Measurements from ENCODE around the gene ABCG1. TPM values are rescaled to one million over a fixed set of nuclear protein-coding genes. Genes with fewer than 3 reads are reported as not detected.

Gene ABCG1
- total RNA-seq, 2 experiments from 2014 or later: 9.8 to 11.1 TPM

DNA sequence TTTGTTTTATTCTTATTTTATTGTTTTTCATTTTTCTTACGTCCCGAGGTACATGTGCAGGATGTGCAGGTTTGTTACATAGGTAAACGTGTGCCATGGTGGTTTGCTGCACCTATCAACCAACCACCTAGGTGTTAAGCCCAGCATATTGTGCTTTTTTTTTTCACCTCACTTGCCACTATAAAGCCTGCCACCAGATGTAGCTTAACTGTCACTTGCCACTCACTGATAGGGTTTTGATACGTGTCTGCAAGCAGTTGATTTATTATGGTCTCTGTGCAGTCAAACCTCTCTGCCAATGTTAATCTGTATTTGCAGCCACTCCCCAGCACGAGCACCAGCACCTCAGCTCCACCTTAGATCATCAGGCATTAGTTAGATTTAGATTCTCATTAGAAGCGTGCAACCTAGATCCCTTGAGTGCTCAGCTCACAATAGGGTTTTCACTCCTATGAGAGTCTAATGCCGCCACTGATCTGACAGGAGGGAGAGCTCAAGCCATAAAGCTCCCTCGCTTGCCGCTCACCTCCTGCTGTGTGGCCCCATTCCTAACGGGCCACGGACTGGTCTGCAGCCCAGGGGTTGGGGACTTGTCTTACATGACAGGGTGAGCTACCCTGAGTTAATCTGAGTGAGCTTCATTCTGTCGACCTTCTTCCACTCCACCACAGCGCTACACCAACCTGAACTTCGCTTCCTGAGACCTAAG, 17.9 kb upstream of the ABCG1 start:
- H3K9me3 Mint-ChIP-seq: no peaks in the 10 kb centered on the region
- peak overlapping the region; percentile 14 for H3K4me3 Mint-ChIP-seq
- H3K36me3 Mint-ChIP-seq: no peaks in the 10 kb centered on the region
- H3K4me1 Mint-ChIP-seq: peaks cover 52% of the 10 kb centered on the region
- no peak for DNase-seq
- no peaks in the 10 kb centered on the region for H3K27me3 Mint-ChIP-seq
- peak overlapping the region; percentile 82 for H3K27ac Mint-ChIP-seq

DNA sequence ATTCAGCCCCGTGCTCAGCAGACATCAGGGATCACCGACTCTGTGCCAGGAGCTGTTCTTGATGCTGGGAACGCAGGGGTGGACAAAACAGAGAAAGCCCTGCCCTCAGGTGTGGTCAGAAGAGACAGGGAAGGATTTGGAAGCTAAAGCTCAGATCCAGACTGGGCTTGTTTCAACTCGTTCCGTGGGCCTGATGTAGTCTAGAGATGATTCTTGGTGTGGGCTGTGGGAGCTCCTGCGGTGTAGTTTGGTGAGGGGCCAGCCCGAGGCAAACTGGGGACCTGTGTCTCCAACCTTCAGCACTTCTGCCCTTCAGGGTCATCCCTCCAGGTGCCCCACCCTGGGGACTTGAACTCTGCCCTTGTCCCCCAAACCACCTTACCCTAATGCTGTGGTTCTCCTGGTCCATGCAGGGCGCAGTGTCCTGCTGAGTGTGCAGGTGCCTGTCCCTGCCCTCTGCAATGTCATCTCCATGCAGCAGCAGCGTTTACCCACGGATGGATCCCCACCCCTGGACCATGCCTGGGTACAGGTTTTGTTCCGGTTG, 17.3 kb upstream of the ABCG1 start:
- no peaks in the 10 kb centered on the region for H3K27me3 Mint-ChIP-seq
- DNase-seq: no peak
- no peaks in the 10 kb centered on the region for H3K36me3 Mint-ChIP-seq

DNA sequence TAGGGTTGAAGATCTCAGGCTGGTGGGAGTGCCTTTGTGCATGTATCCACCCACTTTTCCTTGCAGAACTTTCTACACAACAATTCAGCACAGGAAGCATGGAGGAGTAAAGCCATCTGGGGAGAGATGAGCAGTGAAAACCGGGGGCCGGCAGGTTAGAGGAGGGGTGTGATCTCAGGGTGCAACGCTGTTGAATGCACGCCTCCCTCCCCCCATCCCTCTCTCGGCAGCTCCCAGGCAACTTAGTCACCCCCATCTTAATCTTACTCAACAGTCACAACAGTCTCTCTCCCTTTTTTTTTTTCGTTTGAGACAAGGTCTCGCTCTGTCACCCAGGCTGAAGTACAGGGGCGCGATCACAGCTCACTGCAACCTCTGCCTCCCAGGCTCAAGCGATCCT, 16.6 kb upstream of the ABCG1 start:
- Mint-ChIP-seq H3K4me1 (peaks cover 47% of the 10 kb centered on the region), H3K27me3 (no peaks in the 10 kb centered on the region), H3K27ac (no peak overlapping the region), H3K4me3 (no peak overlapping the region), H3K36me3 (no peaks in the 10 kb centered on the region), H3K9me3 (no peaks in the 10 kb centered on the region)
- no peak for DNase-seq

More for the DNA sequence above, 17.3 kb upstream of the ABCG1 start:
- Mint-ChIP-seq H3K27ac (peak overlapping the region; percentile 82), H3K9me3 (no peaks in the 10 kb centered on the region), H3K4me1 (peaks cover 52% of the 10 kb centered on the region), H3K4me3 (no peak overlapping the region)

DNA sequence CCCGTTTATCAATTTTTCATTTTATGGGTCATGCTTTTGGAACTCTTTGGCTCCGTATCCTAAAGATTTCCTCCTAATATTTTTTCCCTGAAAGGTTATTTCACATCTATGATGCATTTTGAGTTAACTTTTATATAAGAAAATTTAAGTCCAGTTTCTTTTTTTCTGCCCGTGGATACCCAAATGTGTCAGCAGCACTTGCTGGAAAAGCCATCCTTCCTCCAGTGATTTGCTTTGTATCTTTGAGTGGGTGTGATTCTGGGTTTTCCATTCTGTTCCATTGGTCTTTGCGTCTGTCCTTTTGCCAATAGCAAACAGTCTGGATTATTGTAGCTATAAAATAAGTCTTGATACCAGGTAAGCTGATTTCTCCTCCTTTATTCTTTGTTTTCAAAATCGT, 15.6 kb upstream of the ABCG1 start:
- DNase-seq: no peak
- Mint-ChIP-seq H3K4me3 (no peak overlapping the region), H3K27me3 (no peaks in the 10 kb centered on the region), H3K4me1 (peaks cover 44% of the 10 kb centered on the region), H3K36me3 (no peaks in the 10 kb centered on the region), H3K27ac (no peak overlapping the region), H3K9me3 (no peaks in the 10 kb centered on the region)

DNA sequence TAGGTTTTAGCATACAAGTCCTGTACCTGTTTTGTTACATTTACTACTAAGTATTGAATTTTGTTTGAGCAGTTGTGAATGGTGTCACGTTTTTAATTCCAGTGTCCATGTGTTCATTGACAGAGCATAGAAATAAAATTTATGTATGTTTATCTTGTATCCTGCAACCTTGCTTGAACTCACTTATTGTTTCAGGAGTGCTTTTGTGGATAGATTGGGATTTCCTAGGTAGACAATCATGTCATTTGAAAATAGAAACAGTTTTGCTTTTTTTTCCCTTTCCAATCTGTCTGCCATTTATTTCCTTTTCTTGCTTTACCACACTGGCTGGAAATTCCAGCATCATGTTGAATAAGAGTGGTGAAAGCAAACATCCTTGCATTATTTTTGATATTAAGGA, 15.0 kb upstream of the ABCG1 start:
- H3K27me3 Mint-ChIP-seq: no peaks in the 10 kb centered on the region
- H3K27ac Mint-ChIP-seq: no peak overlapping the region
- no peaks in the 10 kb centered on the region for H3K36me3 Mint-ChIP-seq
- no peak overlapping the region for H3K4me3 Mint-ChIP-seq
- no peaks in the 10 kb centered on the region for H3K9me3 Mint-ChIP-seq
- DNase-seq: no peak
- H3K4me1 Mint-ChIP-seq: peaks cover 38% of the 10 kb centered on the region

DNA sequence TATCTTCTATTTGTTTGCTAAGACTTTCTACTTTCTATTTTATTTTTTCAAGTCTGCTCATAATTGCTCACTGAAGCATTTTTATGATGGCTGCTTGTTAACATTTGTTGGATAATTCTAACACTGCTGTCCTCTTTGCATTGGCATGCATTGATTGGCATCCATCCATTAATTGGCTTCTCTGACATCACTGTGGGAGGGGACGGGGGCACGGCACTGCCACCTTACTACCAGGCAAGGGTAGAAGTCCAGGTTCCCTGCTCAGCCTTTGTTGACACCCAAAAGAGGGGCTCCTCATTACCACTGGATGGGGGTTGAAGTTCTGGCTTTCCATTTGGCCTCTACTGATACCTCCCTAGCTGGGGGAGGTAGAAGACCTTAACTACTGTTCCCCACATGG, 11.5 kb upstream of the ABCG1 start:
- no peak for DNase-seq
- Mint-ChIP-seq H3K36me3 (no peaks in the 10 kb centered on the region), H3K9me3 (no peaks in the 10 kb centered on the region), H3K27me3 (no peaks in the 10 kb centered on the region), H3K4me3 (no peak overlapping the region), H3K27ac (no peak overlapping the region), H3K4me1 (peaks cover 6% of the 10 kb centered on the region)

DNA sequence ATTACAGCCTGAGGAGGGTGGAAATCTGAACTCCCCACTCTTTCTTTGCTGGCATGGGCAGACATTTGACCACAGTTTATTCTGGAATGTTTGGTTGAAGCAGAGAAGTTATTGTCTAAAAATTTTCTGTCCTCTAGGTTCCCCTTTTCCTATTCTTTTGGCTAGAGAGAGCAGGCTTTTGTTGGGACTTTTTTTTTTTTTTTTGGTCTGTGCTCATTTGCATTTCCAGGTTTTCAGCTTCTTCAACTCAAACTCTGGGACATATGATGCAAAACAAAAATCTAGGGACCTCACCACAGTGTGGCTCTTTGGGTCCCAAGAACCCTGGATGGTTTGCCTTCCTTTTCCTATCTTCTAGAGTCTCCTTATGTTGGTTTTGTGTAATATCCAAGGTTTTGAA, 10.9 kb upstream of the ABCG1 start:
- DNase-seq: no peak
- Mint-ChIP-seq H3K9me3 (no peaks in the 10 kb centered on the region), H3K4me3 (no peak overlapping the region), H3K4me1 (peaks cover 2% of the 10 kb centered on the region), H3K27me3 (no peaks in the 10 kb centered on the region), H3K36me3 (no peaks in the 10 kb centered on the region), H3K27ac (no peak overlapping the region)

DNA sequence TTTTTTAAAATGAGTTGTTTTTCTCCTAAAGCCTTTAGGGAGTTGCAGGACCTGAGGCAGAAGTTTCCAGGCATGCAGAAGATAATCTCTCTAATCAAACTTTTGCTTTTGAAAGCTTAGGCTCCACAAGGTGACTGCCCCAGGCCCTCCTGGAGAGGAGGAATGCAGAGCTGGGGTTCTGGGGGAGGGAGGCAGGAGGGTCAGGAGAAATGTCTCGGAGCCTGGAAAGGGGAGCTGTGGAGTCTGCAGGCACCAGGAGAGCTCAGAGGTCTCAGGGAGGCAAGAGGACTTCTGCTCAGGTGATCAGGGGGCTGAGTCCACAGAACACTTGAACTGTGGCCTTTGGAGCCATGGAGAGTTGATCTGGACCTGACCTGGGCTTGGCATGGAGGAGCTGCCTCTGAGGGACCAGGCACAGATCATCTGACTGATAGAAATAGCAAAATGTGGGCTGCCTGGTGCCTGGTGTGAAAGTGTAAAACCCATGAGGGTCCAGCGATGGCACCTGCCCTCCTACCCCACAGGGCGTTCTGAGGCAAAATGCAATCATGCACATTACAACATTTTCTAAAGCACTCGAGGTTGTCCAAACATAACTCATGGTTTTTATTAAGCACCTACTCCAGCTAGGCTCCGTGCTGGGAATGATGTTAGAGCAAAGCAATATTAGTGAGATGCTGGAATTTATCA, 10.0 kb upstream of the ABCG1 start:
- Mint-ChIP-seq H3K9me3 (no peaks in the 10 kb centered on the region), H3K27me3 (no peaks in the 10 kb centered on the region), H3K4me3 (no peak overlapping the region), H3K4me1 (no peaks in the 10 kb centered on the region), H3K36me3 (no peaks in the 10 kb centered on the region), H3K27ac (no peak overlapping the region)
- no peak for DNase-seq

DNA sequence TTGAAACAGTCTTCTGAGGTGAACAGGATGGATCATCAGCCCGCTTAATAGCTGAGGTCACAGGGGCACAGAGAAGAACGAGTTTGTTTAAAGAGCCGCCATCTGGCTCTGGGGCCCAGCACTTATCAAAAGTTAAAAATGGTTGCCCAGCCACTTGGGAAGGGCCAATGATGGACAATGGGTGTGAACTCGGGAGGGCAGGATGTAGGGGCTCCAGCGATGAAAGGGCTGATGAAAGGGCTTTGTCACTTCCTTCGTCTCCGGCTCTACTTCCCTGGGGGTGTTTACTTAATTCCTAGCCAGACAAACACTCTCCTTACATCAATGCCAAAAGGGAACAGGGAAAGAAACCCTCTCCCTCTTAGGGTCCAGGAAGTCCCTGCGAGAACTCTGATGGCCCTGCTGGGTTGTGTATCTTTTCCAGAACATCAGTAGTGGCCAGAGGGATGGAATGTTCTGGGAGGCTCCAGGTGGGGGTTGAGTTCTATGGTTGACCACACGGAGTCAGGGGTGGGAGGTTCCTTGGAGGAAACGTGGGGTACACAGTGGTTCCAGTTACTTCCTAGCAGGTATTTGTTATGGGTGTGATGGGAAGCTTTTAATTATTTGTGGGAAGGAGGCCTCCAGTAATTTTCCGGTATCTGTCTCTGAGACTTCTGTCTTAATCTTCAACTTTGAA, 9.0 kb upstream of the ABCG1 start:
- no peaks in the 10 kb centered on the region for H3K4me1 Mint-ChIP-seq
- no peak for DNase-seq
- H3K4me3 Mint-ChIP-seq: no peak overlapping the region
- H3K9me3 Mint-ChIP-seq: no peaks in the 10 kb centered on the region
- H3K27me3 Mint-ChIP-seq: no peaks in the 10 kb centered on the region
- H3K36me3 Mint-ChIP-seq: no peaks in the 10 kb centered on the region
- no peak overlapping the region for H3K27ac Mint-ChIP-seq

DNA sequence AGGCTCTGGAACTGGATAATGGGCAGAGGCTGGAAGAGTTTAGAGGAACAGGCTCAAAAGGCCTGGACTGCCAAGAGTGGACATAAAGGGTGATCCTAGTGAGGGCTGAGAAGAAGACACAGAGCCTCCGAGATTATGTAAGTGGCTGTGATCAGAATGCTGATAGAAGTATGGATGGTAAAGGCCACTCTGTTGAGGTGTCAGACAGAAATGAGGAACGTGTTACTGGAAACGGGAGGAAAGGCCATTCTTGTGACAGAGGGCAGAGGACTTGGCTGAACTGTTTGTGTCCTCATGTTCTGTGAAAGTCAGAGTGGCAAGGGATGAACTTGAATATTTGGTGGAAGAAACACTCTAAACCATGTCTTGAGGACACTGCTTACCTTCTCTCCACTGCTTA, 6.7 kb upstream of the ABCG1 start:
- Mint-ChIP-seq H3K4me1 (no peaks in the 10 kb centered on the region), H3K9me3 (peaks cover 4% of the 10 kb centered on the region), H3K27ac (no peak overlapping the region), H3K4me3 (no peak overlapping the region), H3K27me3 (no peaks in the 10 kb centered on the region), H3K36me3 (no peaks in the 10 kb centered on the region)
- DNase-seq: no peak

DNA sequence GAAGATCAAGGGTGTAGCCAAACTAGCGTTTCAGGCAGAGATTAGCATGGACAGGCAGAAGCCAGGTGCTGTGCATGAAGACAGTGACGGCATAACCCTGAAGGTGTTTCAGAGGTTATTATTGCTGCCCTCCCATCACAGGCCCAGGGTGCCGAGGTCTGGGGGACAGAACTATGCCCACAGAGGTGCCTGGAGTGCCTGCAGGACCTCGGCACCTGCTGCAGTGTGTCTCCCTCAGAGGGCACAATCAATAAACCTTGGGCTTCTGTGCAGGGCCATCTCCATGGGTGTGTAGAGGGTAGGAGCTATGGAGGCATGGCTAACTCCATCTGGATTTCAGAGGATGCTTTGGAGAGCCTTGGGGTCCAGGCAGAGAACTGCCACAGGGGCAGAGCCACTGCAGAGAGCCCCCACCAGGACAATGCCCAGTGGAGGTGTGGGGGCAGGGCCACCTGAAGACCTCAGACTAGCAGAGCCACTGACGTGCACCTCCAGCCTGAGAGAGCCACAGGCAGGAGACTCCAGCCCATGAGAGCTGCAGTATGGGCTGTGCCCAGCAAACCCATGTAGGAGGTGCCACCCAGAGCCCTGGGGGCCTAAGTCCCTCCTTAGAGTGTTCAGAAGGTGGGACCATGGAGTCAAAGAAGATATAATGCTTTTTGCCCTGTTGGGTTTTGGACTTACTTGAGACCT, 5.7 kb upstream of the ABCG1 start:
- H3K27ac Mint-ChIP-seq: no peak overlapping the region
- H3K4me1 Mint-ChIP-seq: no peaks in the 10 kb centered on the region
- peaks cover 4% of the 10 kb centered on the region for H3K9me3 Mint-ChIP-seq
- H3K36me3 Mint-ChIP-seq: no peaks in the 10 kb centered on the region
- no peak for DNase-seq
- H3K27me3 Mint-ChIP-seq: no peaks in the 10 kb centered on the region
- H3K4me3 Mint-ChIP-seq: no peak overlapping the region

DNA sequence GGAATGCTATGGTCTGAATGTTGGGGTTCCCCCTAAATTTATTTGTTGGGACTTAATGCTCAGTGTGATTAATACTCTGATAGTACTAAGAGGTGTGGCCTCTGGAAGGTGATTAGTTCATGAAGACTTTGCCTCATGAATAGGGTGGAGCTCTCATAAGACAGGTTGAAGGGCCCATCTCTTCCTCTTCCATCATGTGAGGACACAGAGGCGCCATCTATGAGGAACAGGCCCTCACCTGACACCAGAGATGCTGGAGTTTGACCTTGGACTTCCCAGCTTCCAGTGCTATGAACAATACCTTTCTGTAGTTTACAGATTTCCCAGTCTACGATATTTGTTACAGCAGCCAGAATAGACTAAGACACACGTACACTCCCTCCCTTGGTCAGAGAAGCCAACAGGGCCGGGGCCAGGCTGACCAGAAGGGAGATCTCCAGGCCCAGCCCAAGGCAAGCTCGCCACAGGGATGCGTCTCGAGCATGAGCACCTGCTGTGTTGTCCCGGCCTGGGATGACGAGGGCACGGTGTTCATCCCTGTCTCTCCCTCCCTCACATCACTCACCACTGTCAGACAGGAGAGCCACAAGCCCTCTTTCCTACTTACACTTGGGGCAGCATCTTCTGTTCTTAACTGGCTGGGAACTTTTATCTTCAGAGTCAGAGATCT, 4.7 kb upstream of the ABCG1 start:
- no peak overlapping the region for H3K27ac Mint-ChIP-seq
- no peaks in the 10 kb centered on the region for H3K27me3 Mint-ChIP-seq
- H3K36me3 Mint-ChIP-seq: no peaks in the 10 kb centered on the region
- H3K4me1 Mint-ChIP-seq: no peaks in the 10 kb centered on the region
- no peak for DNase-seq
- H3K9me3 Mint-ChIP-seq: peaks cover 4% of the 10 kb centered on the region
- no peak overlapping the region for H3K4me3 Mint-ChIP-seq

DNA sequence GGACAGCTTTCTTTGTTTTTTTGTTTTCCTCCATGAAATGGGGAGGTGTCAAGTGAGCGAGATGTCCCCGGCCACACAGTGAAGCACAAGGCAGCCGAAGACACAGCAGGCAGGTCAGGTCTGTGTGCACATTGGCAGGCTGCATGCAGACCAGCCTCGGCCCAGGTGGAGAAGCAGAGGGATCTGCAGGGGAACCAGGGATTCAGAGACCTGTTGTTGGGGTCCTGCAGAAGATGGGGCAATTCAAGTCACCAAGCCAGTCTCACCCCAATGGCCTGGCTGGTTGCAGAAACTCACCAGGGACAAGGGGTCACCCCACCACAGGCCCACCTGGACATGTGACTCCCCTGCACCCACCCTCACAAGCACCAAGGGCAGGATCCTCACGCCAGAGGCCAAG, 4.0 kb upstream of the ABCG1 start:
- H3K4me3 Mint-ChIP-seq: no peak overlapping the region
- DNase-seq: no peak
- H3K27me3 Mint-ChIP-seq: no peaks in the 10 kb centered on the region
- H3K4me1 Mint-ChIP-seq: peaks cover under 1% of the 10 kb centered on the region
- H3K9me3 Mint-ChIP-seq: peaks cover 4% of the 10 kb centered on the region
- H3K27ac Mint-ChIP-seq: no peak overlapping the region
- no peaks in the 10 kb centered on the region for H3K36me3 Mint-ChIP-seq

DNA sequence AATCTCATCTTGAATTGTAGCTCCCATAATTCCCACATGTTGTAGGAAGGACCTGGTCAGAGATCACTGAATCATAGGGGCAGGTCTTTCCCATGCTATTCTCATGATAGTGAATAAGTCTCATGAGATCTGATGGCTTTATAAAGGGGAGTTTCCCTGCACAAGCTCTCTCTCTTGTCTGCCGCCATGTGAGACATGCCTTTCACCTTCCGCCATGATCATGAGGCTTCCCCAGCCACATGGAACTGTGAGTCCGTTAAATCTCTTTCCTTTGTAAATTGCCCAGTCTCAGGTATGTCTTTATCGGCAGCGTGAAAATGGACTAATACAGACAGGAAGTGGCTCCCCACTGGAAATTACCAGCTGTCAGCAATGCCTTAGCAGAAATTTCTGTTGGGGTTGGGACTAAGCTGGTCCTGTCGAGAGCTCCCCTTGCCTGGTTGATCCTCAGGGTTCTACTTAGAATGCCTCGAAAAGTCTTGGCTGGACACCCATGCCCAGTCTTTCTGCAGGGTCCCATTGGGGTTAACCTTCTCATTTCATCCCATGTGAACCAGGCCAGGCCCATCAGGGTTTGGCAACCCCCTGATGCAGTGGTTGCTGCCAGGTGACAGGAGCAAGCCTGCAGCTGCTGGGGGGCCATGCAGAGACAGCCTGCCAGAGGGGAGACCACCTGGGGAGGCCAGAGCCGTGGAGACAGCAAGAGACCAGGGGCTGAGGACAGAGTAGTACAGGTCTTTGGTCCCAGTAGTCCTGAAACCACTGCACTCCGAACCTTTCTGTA, 2.8 kb upstream of the ABCG1 start:
- Mint-ChIP-seq H3K9me3 (peaks cover 4% of the 10 kb centered on the region), H3K4me3 (no peak overlapping the region), H3K36me3 (no peaks in the 10 kb centered on the region), H3K27me3 (no peaks in the 10 kb centered on the region), H3K27ac (no peak overlapping the region), H3K4me1 (peaks cover 6% of the 10 kb centered on the region)
- no peak for DNase-seq
